Measurements from ENCODE around the gene PPM1J. TPM values are rescaled to one million over a fixed set of nuclear protein-coding genes. Genes with fewer than 3 reads are reported as not detected.

The PPM1J gene
- total and polyA plus RNA-seq, 9 of the 15 experiments (the other 6 are each of a cell fraction or from before 2014, with no cell fraction given), result 0.25 to 10.5 (median 4.2) TPM

GRCh38 chr1:112706505-112707220 is 8.5 kb downstream of the PPM1J start, which contains the start of gene RHOC (continued):
- peak; percentile 82 for TF ChIP-seq POLR2AphosphoS5 (IDR thresholded peaks at IDR 0.05; ENCODE audit: control insufficient read depth, insufficient read depth, low read depth, low read length)
- peak; percentile 30 for TF ChIP-seq TBP (optimal IDR thresholded peaks at IDR 0.05; ENCODE audit: low read depth, low read length)
- TF ChIP-seq ZBTB40 (IDR thresholded peaks at IDR 0.05), result peak; percentile 33; the same call in 1 of the 2 replicates
- TF ChIP-seq ZBTB40 (CRISPR knock-in tag; IDR thresholded peaks at IDR 0.05), result no peak
- no peak for TF ChIP-seq ELF1 (tag; IDR thresholded peaks at IDR 0.05)
- TF ChIP-seq SRF (CRISPR knock-in tag; IDR thresholded peaks at IDR 0.05), result peak in 1 of 2 experiments; percentile 31; a peak in 1 of 4 replicates
- 0 out of 2 replicates have a peak, but pooled peaks have one; percentile 65 for TF ChIP-seq OTX1 (CRISPR knock-in tag; IDR thresholded peaks at IDR 0.05)
- no peak for TF ChIP-seq MNT (conservative IDR thresholded peaks at IDR 0.05)
- no peak for TF ChIP-seq ZFPM2 (CRISPR knock-in tag; IDR thresholded peaks at IDR 0.05)
- peak in 1 of 2 experiments; percentile 62; a peak in 3 of 4 replicates for TF ChIP-seq MLLT1 (IDR thresholded peaks at IDR 0.05)
- 0 out of 2 replicates have a peak, but pooled peaks have one; percentile 39 for TF ChIP-seq ZNF12 (CRISPR knock-in tag; IDR thresholded peaks at IDR 0.05)
- no peak for TF ChIP-seq SMARCC2 (IDR thresholded peaks at IDR 0.05; ENCODE audit: low read depth)
- 0 out of 2 replicates have a peak, but pooled peaks have one; percentile 5 for TF ChIP-seq ETV1 (tag; conservative IDR thresholded peaks at IDR 0.05; ENCODE audit: low read depth)
- TF ChIP-seq TAF1 (IDR thresholded peaks at IDR 0.05; ENCODE audit: control insufficient read depth, extremely low read depth, insufficient read depth, low read length, severe bottlenecking), result peak; percentile 93
